Lung (tissue), 13 donors: Measurements from ENCODE around the gene CKB. TPM values are rescaled to one million over a fixed set of nuclear protein-coding genes. Genes with fewer than 3 reads are reported as not detected.

Experiments used
- ATAC-seq: fragments of 200-7000 bp; cut with Tn5 transposase; one replicate; pipeline ENCODE4 v1.9.1; 2020; ENCODE audit warnings: moderate number of reproducible peaks; ENCODE audit not compliant: insufficient read depth, low FRiP score
- DNase-seq, 3 donors: peaks; one replicate each; pipeline ENCODE4 v3.0.0-alpha.2; 2013 to 2017
- H3K27ac ChIP-seq, 2 donors: one replicate each; pipeline ENCODE4 v1.5.1; 2013; ENCODE audit warnings: mild to moderate bottlenecking in 2 of 2, moderate library complexity in 2 of 2, control low read depth in 1 of 2, inconsistent platforms in 1 of 2, low read depth in 1 of 2, low read length in 1 of 2
- H3K27me3 ChIP-seq, 3 donors: one replicate each; pipeline ENCODE4 v1.5.1; 2013; ENCODE audit warnings: low read length in 2 of 3; ENCODE audit not compliant: control insufficient read depth in 3 of 3, insufficient read depth in 3 of 3
- H3K36me3 ChIP-seq, 4 donors: one replicate each; pipeline ENCODE4 v1.5.1; 2013; ENCODE audit warnings: low read length in 4 of 4, mild to moderate bottlenecking in 1 of 4, moderate library complexity in 1 of 4; ENCODE audit not compliant: control insufficient read depth in 4 of 4, insufficient read depth in 4 of 4
- H3K4me1 ChIP-seq, 5 donors: one replicate each; pipeline ENCODE4 v1.5.1; 2013; ENCODE audit warnings: low read length in 5 of 5, mild to moderate bottlenecking in 2 of 5, moderate library complexity in 1 of 5; ENCODE audit not compliant: control insufficient read depth in 5 of 5, insufficient read depth in 5 of 5
- H3K4me3 ChIP-seq: one replicate; pipeline ENCODE4 v1.5.1; 2013; ENCODE audit warnings: mild to moderate bottlenecking, control low read depth, moderate library complexity
- H3K9ac ChIP-seq, 2 donors: one replicate each; pipeline ENCODE4 v1.5.1; 2013; ENCODE audit warnings: low read length in 2 of 2, control low read depth in 1 of 2; ENCODE audit not compliant: insufficient read depth in 1 of 2
- H3K9me3 ChIP-seq, 4 donors: one replicate each; pipeline ENCODE4 v1.5.1; 2013; ENCODE audit warnings: low read length in 3 of 4, mild to moderate bottlenecking in 1 of 4, moderate library complexity in 1 of 4; ENCODE audit not compliant: control insufficient read depth in 4 of 4, insufficient read depth in 3 of 4
- WGBS, 2 donors: extraction: QIAGEN DNeasy Blood & Tissue Kit; methylation state at CpG; one replicate each; pipeline ENCODE4 v1.1.7; 2013; 5-methylcytosine and 5-hydroxymethylcytosine counted together
- polyA plus RNA-seq, 2 donors: library from polyadenylated mRNA; stranded (reverse); fragments of 200-250 nt; gene quantifications; one replicate each; pipeline ENCODE4 v1.2.1, GENCODE V29; 2013
- small RNA-seq: library from RNA; depleted of rRNA; stranded (forward); fragments of <200 nt; gene quantifications from one replicate; pipeline ENCODE3, GENCODE V24; 2014; ENCODE audit warnings: low replicate concordance
- total RNA-seq, 2 donors: library from RNA; depleted of rRNA in 1 of 2; stranded (reverse); fragments of >200 nt in 1 of 2; gene quantifications; one replicate each; pipeline ENCODE4 v1.2.1, GENCODE V29; 2014 to 2021
- TF ChIP-seq, protein P1 (sequence below): IDR thresholded peaks from 2 replicates; pipeline ENCODE4 v1.5.1; 2012; ENCODE audit warnings: mild to moderate bottlenecking; ENCODE audit errors: control extremely low read depth, extremely low read depth
- donor health status: control.
- donor health status: control.
- donor health status: Bipolar disorder and iron deficiency.
- donor health status: healthy.
- donor health status: DM: yes; HTN: yes; CAD: no.

Gene CKB
- total and polyA plus RNA-seq, 4 donors = 111 to 356 (median 277) TPM

DNA sequence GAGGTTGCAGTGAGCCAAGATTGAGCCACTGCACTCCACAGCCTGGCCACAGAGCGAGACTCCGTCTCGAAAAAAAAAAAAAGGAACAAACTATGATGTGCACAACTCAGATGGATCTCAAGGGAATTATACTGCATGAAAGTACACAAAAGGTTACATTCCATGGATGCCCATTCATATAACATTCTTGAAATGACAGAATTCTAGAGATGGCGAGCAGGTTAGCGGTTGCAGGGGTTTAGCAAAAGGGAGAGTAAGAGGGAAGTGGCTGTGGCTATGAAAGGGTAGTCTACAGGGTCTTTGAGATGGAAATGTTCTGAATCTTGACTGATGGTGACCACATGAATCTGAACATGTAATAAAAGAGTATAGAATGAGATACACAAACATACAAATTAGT lies 49.7 kb downstream of the CKB start:
- Histone ChIP-seq H3K9ac (no peak overlapping the region), H3K27ac (no peak overlapping the region), H3K36me3 (peaks cover 22 to 42% (median 32%) of the 10 kb centered on the region in 4 donors), H3K4me1 (no peaks in the 10 kb centered on the region), H3K9me3 (no peaks in the 10 kb centered on the region), H3K4me3 (no peak overlapping the region), H3K27me3 (no peaks in the 10 kb centered on the region)
- DNase-seq (no peak), ATAC-seq (no peak)
- TF ChIP-seq, protein P1, sequence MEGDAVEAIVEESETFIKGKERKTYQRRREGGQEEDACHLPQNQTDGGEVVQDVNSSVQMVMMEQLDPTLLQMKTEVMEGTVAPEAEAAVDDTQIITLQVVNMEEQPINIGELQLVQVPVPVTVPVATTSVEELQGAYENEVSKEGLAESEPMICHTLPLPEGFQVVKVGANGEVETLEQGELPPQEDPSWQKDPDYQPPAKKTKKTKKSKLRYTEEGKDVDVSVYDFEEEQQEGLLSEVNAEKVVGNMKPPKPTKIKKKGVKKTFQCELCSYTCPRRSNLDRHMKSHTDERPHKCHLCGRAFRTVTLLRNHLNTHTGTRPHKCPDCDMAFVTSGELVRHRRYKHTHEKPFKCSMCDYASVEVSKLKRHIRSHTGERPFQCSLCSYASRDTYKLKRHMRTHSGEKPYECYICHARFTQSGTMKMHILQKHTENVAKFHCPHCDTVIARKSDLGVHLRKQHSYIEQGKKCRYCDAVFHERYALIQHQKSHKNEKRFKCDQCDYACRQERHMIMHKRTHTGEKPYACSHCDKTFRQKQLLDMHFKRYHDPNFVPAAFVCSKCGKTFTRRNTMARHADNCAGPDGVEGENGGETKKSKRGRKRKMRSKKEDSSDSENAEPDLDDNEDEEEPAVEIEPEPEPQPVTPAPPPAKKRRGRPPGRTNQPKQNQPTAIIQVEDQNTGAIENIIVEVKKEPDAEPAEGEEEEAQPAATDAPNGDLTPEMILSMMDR = no peak
- WGBS, 2 donors = 88 to 93% methylated on average over 5 of the region's 5 CpGs

Small RNA genes within 50 kb of the gene (small RNA-seq; reads per million reads assigned to genes)
- not detected for gene RNU4-68P
- gene RNU7-160P = not detected

Other genes starting within 250 kb of the CKB start
- 100 to 1,000 TPM; 161 to 255 TPM for gene EIF5, start 188.6 kb downstream of the CKB start, total RNA-seq
- gene EIF5, start 188.6 kb downstream of the CKB start, polyA plus RNA-seq = 100 to 1,000 TPM in 1 of 2 donors, 10 to 100 TPM in 1; 50.4 to 161 TPM
- gene MARK3, start 137.4 kb downstream of the CKB start, total RNA-seq = 100 to 1,000 TPM; 103 to 177 TPM
- gene MARK3, start 137.4 kb downstream of the CKB start, polyA plus RNA-seq = 10 to 100 TPM; 56.2 to 97.9 TPM
- gene TRMT61A, start 6.4 kb upstream of the CKB start, total RNA-seq = 10 to 100 TPM; 11.9 to 15.2 TPM
- 10 to 100 TPM; 16.8 to 21.5 TPM for gene TRMT61A, start 6.4 kb upstream of the CKB start, polyA plus RNA-seq
- 10 to 100 TPM; 24.8 to 26.0 TPM for gene BAG5, start 39.8 kb upstream of the CKB start, total RNA-seq
- 10 to 100 TPM in 1 of 2 donors, 1 to 10 TPM in 1; 8.7 to 12.3 TPM for gene BAG5, start 39.8 kb upstream of the CKB start, polyA plus RNA-seq
- 10 to 100 TPM; 39.4 to 39.6 TPM for gene COA8, start 40.1 kb upstream of the CKB start, total RNA-seq
- gene COA8, start 40.1 kb upstream of the CKB start, polyA plus RNA-seq = 10 to 100 TPM; 30.6 to 59.8 TPM
- gene KLC1, start 106.4 kb upstream of the CKB start, total RNA-seq = 100 to 1,000 TPM; 181 to 225 TPM
- gene KLC1, start 106.4 kb upstream of the CKB start, polyA plus RNA-seq = 10 to 100 TPM; 93.3 to 97.2 TPM
- 10 to 100 TPM in 1 of 2 donors, 1 to 10 TPM in 1; 6.5 to 10.4 TPM for gene XRCC3, start 192.6 kb upstream of the CKB start, total RNA-seq
- gene XRCC3, start 192.6 kb upstream of the CKB start, polyA plus RNA-seq = 1 to 10 TPM; 4.4 to 5.4 TPM
- 10 to 100 TPM; 52.7 to 68.3 TPM for gene ZFYVE21, start 193.0 kb upstream of the CKB start, total RNA-seq
- 10 to 100 TPM; 39.4 to 42.3 TPM for gene ZFYVE21, start 193.0 kb upstream of the CKB start, polyA plus RNA-seq